Natural killer cell (primary cell): ENCODE results near the gene UROC1. TPM values are rescaled to one million over a fixed set of nuclear protein-coding genes. Genes with fewer than 3 reads are reported as not detected.

ENCODE experiments used
- ATAC-seq, 3 donors: fragments of 150-1000 bp in 2 of 3; fragments of 200-7000 bp in 1 of 3; cut with Tn5 transposase; 1 replicate in 1 of 3; 2 replicates in 2 of 3; pipeline ENCODE4 v1.10.0; 2021; ENCODE audit warnings: mild to moderate bottlenecking in 2 of 3, moderate library complexity in 2 of 3
- DNase-seq, 2 donors: peaks; one replicate each; pipeline versions ENCODE4 v3.0.0 to v3.0.0-alpha.2; 2013 to 2021; ENCODE audit warnings: mixed read lengths in 1 of 2
- H3K27ac ChIP-seq: one replicate; pipeline ENCODE4 v1.5.1; 2013; ENCODE audit warnings: mild to moderate bottlenecking, low read length
- H3K27me3 ChIP-seq: one replicate; pipeline ENCODE4 v1.6.1; 2013; ENCODE audit warnings: low read length; ENCODE audit not compliant: control insufficient read depth, insufficient read depth
- H3K36me3 ChIP-seq: one replicate; pipeline ENCODE4 v1.6.1; 2013; ENCODE audit warnings: low read length; ENCODE audit not compliant: control insufficient read depth, insufficient read depth
- H3K4me1 ChIP-seq: one replicate; pipeline ENCODE4 v1.6.1; 2013; ENCODE audit warnings: low read length; ENCODE audit not compliant: control insufficient read depth, insufficient read depth
- H3K4me3 ChIP-seq: one replicate; pipeline ENCODE4 v1.5.1; 2013; ENCODE audit warnings: low read length
- H3K9me3 ChIP-seq: one replicate; pipeline ENCODE4 v1.6.1; 2013; ENCODE audit warnings: low read length; ENCODE audit not compliant: control insufficient read depth, insufficient read depth
- H3K27ac Mint-ChIP-seq, 2 donors: one replicate each; pipeline ENCODE4 v1.8.0; 2022; ENCODE audit warnings: mild to moderate bottlenecking in 2 of 2, mixed read lengths in 2 of 2, moderate library complexity in 1 of 2
- H3K27me3 Mint-ChIP-seq, 2 donors: one replicate each; pipeline ENCODE4 v1.8.0; 2022; ENCODE audit warnings: low read depth in 2 of 2, mixed read lengths in 2 of 2
- H3K36me3 Mint-ChIP-seq: one replicate; pipeline ENCODE4 v1.8.0; 2022; ENCODE audit warnings: mixed read lengths
- H3K4me1 Mint-ChIP-seq, 2 donors: one replicate each; pipeline ENCODE4 v1.8.0; 2022; ENCODE audit warnings: mixed read lengths in 2 of 2
- H3K4me3 Mint-ChIP-seq: one replicate; pipeline ENCODE4 v1.8.0; 2022; ENCODE audit warnings: mild to moderate bottlenecking, moderate library complexity, mixed read lengths
- H3K9me3 Mint-ChIP-seq, 2 donors: one replicate each; pipeline ENCODE4 v1.8.0; 2022; ENCODE audit warnings: mixed read lengths in 2 of 2
- whole genome bisulfite sequencing: methylation state at CpG from one replicate; pipeline ENCODE4 v1.1.7; 2013; ENCODE audit warnings: missing lambda C conversion rate; ENCODE audit not compliant: insufficient coverage; 5-methylcytosine and 5-hydroxymethylcytosine counted together
- intact Hi-C: fragments of 100-400 bp; cut with micrococcal nuclease; formaldehyde crosslinking; loops from one replicate; pipeline ENCODE4 v1.14.2; 2022
- total RNA-seq, 4 donors: library from RNA; stranded (reverse); fragments of 120-200 nt in 1 of 4; gene quantifications; one replicate each; pipeline versions ENCODE4 v1.2.3 to v1.2.4, GENCODE V29; 2013 to 2022
- TF ChIP-seq, protein P1 (sequence below): fragments of 200-600 bp; IDR thresholded peaks from one replicate; pipeline ENCODE4 v1.8.0; 2022; ENCODE audit warnings: antibody characterized with exemption

The UROC1 gene
- total RNA-seq, 3 donors from 2014 or later (not counting 1 experiment from before 2014, with no cell fraction given), result not detected

DNA sequence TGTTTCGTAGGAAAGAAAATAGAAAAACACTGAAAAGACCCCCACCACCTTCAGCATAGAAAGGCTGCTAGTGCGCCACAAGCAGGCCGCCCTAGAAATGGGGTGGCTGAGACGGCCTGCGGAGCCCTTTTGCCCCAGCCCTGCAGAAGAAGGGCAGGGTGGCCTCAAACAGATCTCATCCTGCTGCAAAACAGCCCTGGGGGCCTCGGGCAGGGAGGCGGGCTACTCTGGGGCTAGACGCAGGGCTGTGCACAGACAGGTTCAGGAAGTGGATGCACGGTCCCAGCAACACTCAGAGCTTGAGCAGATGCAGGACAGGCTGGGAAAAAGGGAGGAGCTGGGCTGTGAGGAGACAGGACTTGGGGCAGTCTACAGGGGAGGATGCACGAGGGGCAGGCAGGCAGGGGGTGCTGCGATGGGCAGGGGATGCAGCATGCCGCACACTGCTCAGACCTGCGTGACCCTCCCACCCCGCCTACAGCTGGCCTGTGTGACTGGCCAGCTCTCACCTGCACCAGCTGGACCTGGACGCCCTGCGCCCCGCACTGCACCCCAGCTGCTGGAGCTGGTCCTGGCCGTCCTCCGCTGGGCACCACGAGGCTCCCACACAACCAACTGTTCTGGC lies 76.2 kb downstream of the UROC1 start:
- intact Hi-C loops, result no loop called here
- H3K27me3 ChIP-seq, result no peaks in the 10 kb centered on the region
- ATAC-seq (no peak), DNase-seq (no peak)
- Mint-ChIP-seq H3K4me1 (no peaks in the 10 kb centered on the region), H3K27me3 (no peaks in the 10 kb centered on the region), H3K27ac (no peak overlapping the region), H3K9me3 (no peaks in the 10 kb centered on the region), H3K4me3 (no peak overlapping the region), H3K36me3 (no peaks in the 10 kb centered on the region)
- TF ChIP-seq, protein P1, sequence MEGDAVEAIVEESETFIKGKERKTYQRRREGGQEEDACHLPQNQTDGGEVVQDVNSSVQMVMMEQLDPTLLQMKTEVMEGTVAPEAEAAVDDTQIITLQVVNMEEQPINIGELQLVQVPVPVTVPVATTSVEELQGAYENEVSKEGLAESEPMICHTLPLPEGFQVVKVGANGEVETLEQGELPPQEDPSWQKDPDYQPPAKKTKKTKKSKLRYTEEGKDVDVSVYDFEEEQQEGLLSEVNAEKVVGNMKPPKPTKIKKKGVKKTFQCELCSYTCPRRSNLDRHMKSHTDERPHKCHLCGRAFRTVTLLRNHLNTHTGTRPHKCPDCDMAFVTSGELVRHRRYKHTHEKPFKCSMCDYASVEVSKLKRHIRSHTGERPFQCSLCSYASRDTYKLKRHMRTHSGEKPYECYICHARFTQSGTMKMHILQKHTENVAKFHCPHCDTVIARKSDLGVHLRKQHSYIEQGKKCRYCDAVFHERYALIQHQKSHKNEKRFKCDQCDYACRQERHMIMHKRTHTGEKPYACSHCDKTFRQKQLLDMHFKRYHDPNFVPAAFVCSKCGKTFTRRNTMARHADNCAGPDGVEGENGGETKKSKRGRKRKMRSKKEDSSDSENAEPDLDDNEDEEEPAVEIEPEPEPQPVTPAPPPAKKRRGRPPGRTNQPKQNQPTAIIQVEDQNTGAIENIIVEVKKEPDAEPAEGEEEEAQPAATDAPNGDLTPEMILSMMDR, result no peak
- WGBS, result 97% methylated on average over 20 of the region's 20 CpGs
- H3K27ac ChIP-seq, result no peak overlapping the region
- H3K36me3 ChIP-seq, result peaks cover 28% of the 10 kb centered on the region
- H3K4me3 ChIP-seq, result no peak overlapping the region
- no peaks in the 10 kb centered on the region for H3K9me3 ChIP-seq
- no peaks in the 10 kb centered on the region for H3K4me1 ChIP-seq

DNA sequence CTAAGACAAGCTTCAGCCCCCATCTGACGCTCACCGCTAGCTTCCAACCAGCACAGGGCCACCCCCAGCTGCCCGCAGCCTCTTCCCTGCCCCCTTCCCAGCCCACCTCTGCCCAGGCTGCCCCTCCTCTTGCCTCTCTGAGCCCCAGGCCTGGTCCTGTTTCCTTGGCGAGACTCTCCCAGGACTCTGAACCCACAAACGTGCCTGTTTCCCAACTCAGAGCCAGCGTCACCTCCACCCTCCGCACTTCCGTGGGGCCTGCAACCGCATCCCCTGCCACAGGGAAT lies 76.9 kb downstream of the UROC1 start:
- no peaks in the 10 kb centered on the region for H3K9me3 Mint-ChIP-seq
- intact Hi-C loops, result no loop called here
- no peak overlapping the region for H3K4me3 ChIP-seq
- no peak overlapping the region for H3K27ac ChIP-seq
- no peaks in the 10 kb centered on the region for H3K27me3 ChIP-seq
- no peaks in the 10 kb centered on the region for H3K36me3 Mint-ChIP-seq
- H3K4me1 Mint-ChIP-seq, result no peaks in the 10 kb centered on the region
- TF ChIP-seq, protein P1, result no peak
- no peaks in the 10 kb centered on the region for H3K4me1 ChIP-seq
- H3K4me3 Mint-ChIP-seq, result no peak overlapping the region
- WGBS, result 95% methylated on average over 9 of the region's 9 CpGs
- H3K36me3 ChIP-seq, result peaks cover 28% of the 10 kb centered on the region
- no peaks in the 10 kb centered on the region for H3K9me3 ChIP-seq
- peak overlapping the region in 1 of 2 donors; percentile 24 for H3K27ac Mint-ChIP-seq
- DNase-seq (no peak), ATAC-seq (no peak)
- H3K27me3 Mint-ChIP-seq, result no peaks in the 10 kb centered on the region

DNA sequence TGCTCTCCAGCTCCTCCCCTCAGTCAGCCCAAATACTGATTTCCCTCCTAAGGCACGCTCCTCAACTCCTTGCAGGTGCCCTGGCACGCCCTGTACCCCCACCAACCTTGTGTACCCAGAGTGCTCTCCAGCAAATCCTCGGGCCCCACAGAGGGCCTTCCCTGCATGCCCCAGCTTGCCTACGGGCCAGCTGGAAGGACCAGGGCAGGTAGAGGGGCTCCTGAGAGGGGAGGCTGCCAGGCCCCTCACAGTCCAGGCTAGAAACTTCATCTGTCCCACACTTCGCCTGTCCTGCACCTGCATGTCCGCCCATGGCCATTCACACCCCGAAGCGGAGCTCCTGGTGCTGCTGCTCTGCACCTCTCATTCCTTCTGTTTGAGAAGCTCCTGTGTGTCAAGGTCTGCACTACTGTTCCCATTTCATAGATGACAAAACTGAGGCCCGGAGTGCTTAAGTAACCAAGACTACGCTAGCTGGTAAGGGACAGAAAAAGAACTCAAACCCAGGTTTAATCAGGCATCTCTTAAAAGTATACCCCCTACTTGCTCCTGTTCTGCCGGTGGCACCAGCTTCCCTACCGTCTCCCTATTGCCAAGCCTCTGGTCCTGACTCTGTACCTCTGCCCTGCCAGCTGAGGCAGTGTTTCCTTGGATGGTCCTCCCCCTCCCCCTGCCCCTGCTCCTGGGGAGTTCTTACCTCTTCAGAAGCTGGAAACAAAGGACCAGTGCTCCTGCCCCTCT lies 77.4 kb downstream of the UROC1 start:
- WGBS, result 98% methylated on average over 12 of the region's 12 CpGs
- H3K4me3 ChIP-seq, result no peak overlapping the region
- H3K36me3 Mint-ChIP-seq, result no peaks in the 10 kb centered on the region
- peak overlapping the region in 1 of 2 donors; percentile 24 for H3K27ac Mint-ChIP-seq
- H3K36me3 ChIP-seq, result peaks cover 31% of the 10 kb centered on the region
- H3K27ac ChIP-seq, result no peak overlapping the region
- no peaks in the 10 kb centered on the region for H3K9me3 Mint-ChIP-seq
- H3K4me3 Mint-ChIP-seq, result no peak overlapping the region
- H3K4me1 Mint-ChIP-seq, result no peaks in the 10 kb centered on the region
- ATAC-seq (no peak), DNase-seq (no peak)
- H3K27me3 ChIP-seq, result no peaks in the 10 kb centered on the region
- H3K27me3 Mint-ChIP-seq, result no peaks in the 10 kb centered on the region
- H3K4me1 ChIP-seq, result no peaks in the 10 kb centered on the region
- TF ChIP-seq, protein P1, result no peak
- intact Hi-C loops, result no loop called here
- H3K9me3 ChIP-seq, result no peaks in the 10 kb centered on the region
